Stomach (tissue), 19 donors: ENCODE measurements around the gene OR4F29. TPM values are rescaled to one million over a fixed set of nuclear protein-coding genes. Genes with fewer than 3 reads are reported as not detected.
"Not testable (repeated sequence)": the region's sequence is repeated elsewhere in the genome, so short reads cannot be mapped to it uniquely, and the experiment has no call there.

ENCODE experiments used
- DNase-seq, 2 donors: peaks; one replicate each; pipeline versions ENCODE4 v3.0.0 to v3.0.0-alpha.2; 2013 to 2019
- H3K27ac ChIP-seq, 5 donors: fragments of 200-600 bp in 4 of 5; sonication (generic) in 4 of 5; one replicate each; pipeline ENCODE4 v1.5.1; 2013 to 2019; ENCODE audit warnings: mild to moderate bottlenecking in 1 of 5, moderate library complexity in 1 of 5
- H3K27me3 ChIP-seq, 3 donors: fragments of 200-600 bp; sonication (generic); one replicate each; pipeline ENCODE4 v1.5.1; 2017 to 2019; ENCODE audit warnings: mixed run types in 1 of 3
- H3K36me3 ChIP-seq, 4 donors: fragments of 200-600 bp; sonication (generic); 1 replicate in 3 of 4; 2 replicates in 1 of 4; pipeline ENCODE4 v1.5.1; 2016 to 2019
- H3K4me1 ChIP-seq, 4 donors: fragments of 200-600 bp; sonication (generic); one replicate each; pipeline ENCODE4 v1.5.1; 2016 to 2019
- H3K4me3 ChIP-seq, 4 donors: fragments of 200-600 bp; sonication (generic) in 3 of 4; one replicate each; pipeline ENCODE4 v1.5.1; 2016 to 2019; ENCODE audit warnings: mild to moderate bottlenecking in 1 of 4
- H3K9me3 ChIP-seq, 4 donors: fragments of 200-600 bp; sonication (generic); one replicate each; pipeline ENCODE4 v1.5.1; 2016 to 2019
- intact Hi-C: fragments of 100-400 bp; cut with DNase I; formaldehyde crosslinking; loops from one replicate; pipeline ENCODE4 v1.15.1; 2023; ENCODE audit warnings: low total_unique reads
- long read RNA-seq, 10 donors: transcript quantifications; one replicate each; lab custom pipeline, GENCODE V29; 2026
- polyA plus RNA-seq, 3 donors: library from polyadenylated mRNA; stranded (reverse); fragments of 200-250 nt; gene quantifications; one replicate each; pipeline ENCODE4 v1.2.3, GENCODE V29; 2013
- total RNA-seq, 5 donors: library from RNA; depleted of rRNA; stranded (reverse); fragments of >200 nt; gene quantifications; one replicate each; pipeline versions ENCODE4 v1.1.0 to v1.2.3, GENCODE V29; 2014 to 2016
- donor health status: healthy with polysubstance abuse.
- donor health status: Bipolar disorder and iron deficiency.
- donor health status: healthy.

Gene OR4F29
- total RNA-seq (not detected), polyA plus RNA-seq (not detected)
- long read RNA-seq, donor 1: 0 reads
- long read RNA-seq, donor 2: 0 reads
- long read RNA-seq, donor 3: 0 reads
- long read RNA-seq, donor 4: 0 reads
- long read RNA-seq, donor 5: 0 reads
- long read RNA-seq, donor 6: 0 reads
- long read RNA-seq, donor 7: 0 reads
- long read RNA-seq, donor 8: 0 reads
- long read RNA-seq, donor 9: 0 reads
- long read RNA-seq, donor 10: 0 reads

- not testable (repeated sequence) for H3K27me3 ChIP-seq, H3K36me3 ChIP-seq
These were observed at the start of gene OR4F29 for GRCh38 chr1:451578-451977. OR4F29 (minus strand) TSS chr1:451678; CDS start chr1:451678, 0 bp downstream.

More at GRCh38 chr1:451578-451977, at the start of gene OR4F29:
- H3K4me1 ChIP-seq, H3K4me3 ChIP-seq, intact Hi-C loops, H3K27ac ChIP-seq, DNase-seq, H3K9me3 ChIP-seq: not testable (repeated sequence)

Other genes starting within 250 kb of the OR4F29 start
- not detected for gene OR4F16, start 235.0 kb upstream of the OR4F29 start, total RNA-seq
- gene OR4F16, start 235.0 kb upstream of the OR4F29 start, polyA plus RNA-seq: not detected